T-helper 1 cell treated with Interleukin-12 subunit alpha and Interleukin-12 subunit beta and Interleukin-4 antibody, amounts not matched to agents 30 ng/mL and 1 ng/mL, for 36 hours (primary cell): Measurements from ENCODE around the gene TFIP11. TPM values are rescaled to one million over a fixed set of nuclear protein-coding genes. Genes with fewer than 3 reads are reported as not detected.
"Not testable (repeated sequence)": the region's sequence is repeated elsewhere in the genome, so short reads cannot be mapped to it uniquely, and the experiment has no call there.

Source experiments
- intact Hi-C: fragments of 100-400 bp; cut with micrococcal nuclease; formaldehyde crosslinking; loops from one replicate; pipeline ENCODE4 v1.15.1; 2024
- total RNA-seq: library from RNA; stranded (reverse); gene quantifications from 2 replicates; pipeline ENCODE4 v1.2.3, GENCODE V29; 2022

TFIP11 gene
- total RNA-seq, 1 donor from 2014 or later: 64.1 TPM

- intact Hi-C loops: loop anchor here (2.0 kb wide), 1 partner anchor 36 kb away; no protein-coding TSS in a partner anchor
Observed at GRCh38 chr22:26542831-26543230, 30.6 kb upstream of the TFIP11 start.

GRCh38 chr22:26541167-26541819 lies 29.0 kb upstream of the TFIP11 start:
- intact Hi-C loops: no loop called here

GRCh38 chr22:26540119-26540518 lies 27.8 kb upstream of the TFIP11 start:
- intact Hi-C loops: no loop called here

GRCh38 chr22:26536762-26537134 lies 24.5 kb upstream of the TFIP11 start:
- intact Hi-C loops: no loop called here

GRCh38 chr22:26536056-26536761 lies 23.9 kb upstream of the TFIP11 start:
- intact Hi-C loops: no loop called here

GRCh38 chr22:26535603-26535908 lies 23.3 kb upstream of the TFIP11 start:
- intact Hi-C loops: no loop called here

- intact Hi-C loops: no loop called here
Observed at GRCh38 chr22:26534874-26535602, 22.8 kb upstream of the TFIP11 start.

- intact Hi-C loops: no loop called here
Observed at GRCh38 chr22:26534171-26534855, 22.0 kb upstream of the TFIP11 start.

GRCh38 chr22:26529345-26529744 lies 17.1 kb upstream of the TFIP11 start:
- intact Hi-C loops: no loop called here

GRCh38 chr22:26528518-26528917 lies 16.2 kb upstream of the TFIP11 start:
- intact Hi-C loops: not testable (repeated sequence)

GRCh38 chr22:26527574-26528465 lies 15.5 kb upstream of the TFIP11 start:
- intact Hi-C loops: no loop called here

GRCh38 chr22:26527167-26527566 lies 14.9 kb upstream of the TFIP11 start:
- intact Hi-C loops: no loop called here

- intact Hi-C loops: no loop called here
Observed at GRCh38 chr22:26525946-26526564, 13.8 kb upstream of the TFIP11 start.

- intact Hi-C loops: no loop called here
Observed at GRCh38 chr22:26524870-26525269, 12.6 kb upstream of the TFIP11 start.

- intact Hi-C loops: no loop called here
Observed at GRCh38 chr22:26522592-26522991, 10.3 kb upstream of the TFIP11 start.

GRCh38 chr22:26522012-26522411 lies 9.7 kb upstream of the TFIP11 start:
- intact Hi-C loops: no loop called here

- intact Hi-C loops: no loop called here
Observed at GRCh38 chr22:26517429-26517828, 5.2 kb upstream of the TFIP11 start.

- intact Hi-C loops: no loop called here
Observed at GRCh38 chr22:26516503-26516902, 4.2 kb upstream of the TFIP11 start.

GRCh38 chr22:26515931-26516330 lies 3.7 kb upstream of the TFIP11 start:
- intact Hi-C loops: no loop called here

GRCh38 chr22:26514419-26515161 lies 2.3 kb upstream of the TFIP11 start:
- intact Hi-C loops: no loop called here
